Common myeloid progenitor, CD34-positive (primary cell): ENCODE results near the gene KRTAP1-3.
"Not testable (repeated sequence)": the region's sequence is repeated elsewhere in the genome, so short reads cannot be mapped to it uniquely, and the experiment has no call there.

Experiments used
- CTCF ChIA-PET: fragments of 350-600 bp; sonication (Branson Sonifier 250); formaldehyde crosslinking; loops from one replicate; lab custom pipeline; 2021; ENCODE audit warnings: antibody characterized with exemption; lab: Charles Lee
- POLR2A ChIA-PET: fragments of 350-600 bp; sonication (Branson Sonifier 250); formaldehyde crosslinking; loops from one replicate; lab custom pipeline; 2021; ENCODE audit warnings: antibody characterized with exemption; lab: Charles Lee
- DNase-seq, 3 donors: peaks; one replicate each; pipeline versions ENCODE4 v3.0.0 to v3.0.0-alpha.2; 2013
- H3K27ac ChIP-seq, 2 experiments: 1 replicate in 1 of 2; 2 replicates in 1 of 2; pipeline ENCODE4 v1.7.0; 2013; ENCODE audit warnings: inconsistent platforms in 2 of 2, low read length in 2 of 2, mild to moderate bottlenecking in 2 of 2, low read depth in 1 of 2, moderate library complexity in 1 of 2; ENCODE audit not compliant: severe bottlenecking in 2 of 2, insufficient read depth in 1 of 2, poor library complexity in 1 of 2
- H3K27me3 ChIP-seq, 5 experiments: replicated peaks in 2 of 5; 1 replicate in 3 of 5; 2 replicates in 2 of 5; pipeline versions ENCODE4 v1.6.1 to v1.7.0; 2013; ENCODE audit warnings: low read length in 4 of 5, mild to moderate bottlenecking in 2 of 5, moderate library complexity in 2 of 5, inconsistent platforms in 1 of 5; ENCODE audit not compliant: insufficient read depth in 5 of 5, control insufficient read depth in 4 of 5
- H3K36me3 ChIP-seq, 4 experiments: 1 replicate in 2 of 4; 2 replicates in 2 of 4; pipeline versions ENCODE4 v1.6.1 to v1.7.0; 2013; ENCODE audit warnings: low read length in 3 of 4, control low read depth in 1 of 4, mild to moderate bottlenecking in 1 of 4; ENCODE audit not compliant: control insufficient read depth in 4 of 4, insufficient read depth in 4 of 4
- H3K4me1 ChIP-seq, 4 experiments: 1 replicate in 3 of 4; 2 replicates in 1 of 4; pipeline versions ENCODE4 v1.6.1 to v1.7.1; 2013; ENCODE audit warnings: low read length in 3 of 4, mild to moderate bottlenecking in 3 of 4, control low read depth in 1 of 4, inconsistent platforms in 1 of 4, moderate library complexity in 1 of 4; ENCODE audit not compliant: control insufficient read depth in 4 of 4, insufficient read depth in 4 of 4; ENCODE audit errors: control extremely low read depth in 1 of 4
- H3K4me3 ChIP-seq, 7 experiments: 1 replicate in 4 of 7; 2 replicates in 3 of 7; pipeline versions ENCODE4 v1.5.1 to v1.7.0; 2013; ENCODE audit warnings: mild to moderate bottlenecking in 7 of 7, low read length in 6 of 7, moderate library complexity in 6 of 7, inconsistent platforms in 2 of 7, low read depth in 2 of 7, control low read depth in 1 of 7; ENCODE audit not compliant: insufficient read depth in 4 of 7, control insufficient read depth in 1 of 7; ENCODE audit errors: extremely low read depth in 1 of 7
- H3K9me3 ChIP-seq, 5 experiments: 1 replicate in 4 of 5; 2 replicates in 1 of 5; pipeline versions ENCODE4 v1.6.1 to v1.7.1; 2013; ENCODE audit warnings: low read length in 4 of 5, mild to moderate bottlenecking in 2 of 5, inconsistent platforms in 1 of 5, low read depth in 1 of 5, moderate library complexity in 1 of 5; ENCODE audit not compliant: control insufficient read depth in 4 of 5, insufficient read depth in 2 of 5; ENCODE audit errors: control extremely low read depth in 1 of 5
- whole genome bisulfite sequencing: methylation state at CpG from one replicate; pipeline ENCODE4 v1.1.5; 2013; ENCODE audit not compliant: insufficient coverage; 5-methylcytosine and 5-hydroxymethylcytosine counted together

The KRTAP1-3 gene

DNA sequence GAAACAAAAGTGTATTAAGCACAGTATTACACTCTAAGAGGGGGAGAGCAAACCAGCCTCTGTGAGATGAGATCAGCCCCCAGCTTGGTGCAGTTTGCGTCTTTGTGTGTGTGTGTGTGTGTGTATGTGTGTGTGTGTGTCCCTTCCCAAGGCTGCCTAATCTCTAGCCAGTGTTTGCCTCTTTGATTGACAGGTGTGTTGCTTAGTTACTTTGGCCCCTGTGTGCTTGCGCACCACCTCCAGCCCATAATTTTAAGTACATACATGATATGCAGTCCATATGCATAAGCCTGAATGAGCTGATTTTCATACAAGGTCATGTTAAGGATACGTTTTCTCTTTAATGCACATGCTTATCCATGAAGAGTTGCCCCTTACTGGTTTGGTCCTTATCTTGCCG lies 32.9 kb downstream of the KRTAP1-3 start:
- ChIA-PET POLR2A (no interaction called here), CTCF (no interaction called here)
- H3K36me3 ChIP-seq = no peaks in the 10 kb centered on the region
- 100% methylated on average over 3 of the region's 4 CpGs for WGBS
- H3K27ac ChIP-seq = no peak overlapping the region
- H3K4me1 ChIP-seq = no peaks in the 10 kb centered on the region
- peaks cover 0 to 7% (median 5%) of the 10 kb centered on the region in 5 experiments for H3K27me3 ChIP-seq
- no peaks in the 10 kb centered on the region for H3K9me3 ChIP-seq
- DNase-seq = no peak
- H3K4me3 ChIP-seq = no peak overlapping the region

DNA sequence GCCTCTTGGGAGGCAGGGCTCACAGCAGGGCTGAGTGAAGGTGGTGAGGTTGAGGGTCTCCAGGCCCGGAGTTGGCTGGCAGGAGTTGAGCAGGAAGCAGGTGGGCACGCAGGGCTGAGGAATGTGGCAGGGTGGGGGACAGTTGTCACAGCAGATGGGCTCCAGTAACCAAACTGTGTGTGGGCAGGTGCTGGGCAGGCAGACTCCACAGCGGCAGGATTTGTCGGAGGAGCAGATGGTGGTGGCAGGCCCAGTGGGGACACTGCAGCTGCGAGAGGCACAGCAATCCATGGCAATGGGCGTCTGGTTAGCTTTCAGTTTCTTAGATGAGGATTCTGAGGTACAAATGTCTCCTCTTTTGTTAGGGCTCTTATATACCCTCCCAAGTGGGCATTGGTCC lies 35.1 kb downstream of the KRTAP1-3 start, which contains the start of gene KRTAP3-2:
TSS of gene KRTAP3-2 (minus strand) at position 344 of the 400 bp plus-strand sequence. CDS start at position 291, 53 bp downstream.
- H3K27ac ChIP-seq, H3K36me3 ChIP-seq, H3K27me3 ChIP-seq, H3K9me3 ChIP-seq, H3K4me1 ChIP-seq, CTCF ChIA-PET, POLR2A ChIA-PET, H3K4me3 ChIP-seq, DNase-seq: not testable (repeated sequence)
- WGBS = 100% methylated on average over 4 of the region's 6 CpGs

DNA sequence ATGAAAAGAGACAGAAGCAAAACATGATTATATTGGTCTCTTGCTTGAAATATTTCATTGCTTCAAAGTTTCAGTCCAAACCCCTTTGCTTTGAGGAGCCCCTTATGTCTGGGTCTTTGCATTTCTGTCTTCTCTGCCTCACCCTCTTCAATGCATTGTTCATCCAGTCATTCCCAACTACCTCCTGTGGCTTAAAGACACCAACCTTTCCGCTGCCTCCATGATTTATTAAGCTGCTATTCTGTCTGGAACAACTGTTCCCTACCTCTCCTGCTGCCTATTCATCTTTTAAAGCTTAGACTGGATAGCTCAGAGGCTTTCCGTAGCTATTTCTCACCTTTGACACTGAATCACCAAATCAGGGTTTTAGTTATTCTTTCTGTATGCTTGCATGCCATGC lies 37.3 kb downstream of the KRTAP1-3 start:
- H3K27ac ChIP-seq = no peak overlapping the region
- no peaks in the 10 kb centered on the region for H3K36me3 ChIP-seq
- POLR2A ChIA-PET = no interaction called here
- no peak overlapping the region for H3K4me3 ChIP-seq
- DNase-seq = no peak
- WGBS = 100% methylated on average over 2 of the region's 2 CpGs
- no peaks in the 10 kb centered on the region for H3K9me3 ChIP-seq
- H3K27me3 ChIP-seq = peaks cover 0 to 9% (median 5%) of the 10 kb centered on the region in 5 experiments
- H3K4me1 ChIP-seq = no peaks in the 10 kb centered on the region
- CTCF ChIA-PET = no interaction called here

DNA sequence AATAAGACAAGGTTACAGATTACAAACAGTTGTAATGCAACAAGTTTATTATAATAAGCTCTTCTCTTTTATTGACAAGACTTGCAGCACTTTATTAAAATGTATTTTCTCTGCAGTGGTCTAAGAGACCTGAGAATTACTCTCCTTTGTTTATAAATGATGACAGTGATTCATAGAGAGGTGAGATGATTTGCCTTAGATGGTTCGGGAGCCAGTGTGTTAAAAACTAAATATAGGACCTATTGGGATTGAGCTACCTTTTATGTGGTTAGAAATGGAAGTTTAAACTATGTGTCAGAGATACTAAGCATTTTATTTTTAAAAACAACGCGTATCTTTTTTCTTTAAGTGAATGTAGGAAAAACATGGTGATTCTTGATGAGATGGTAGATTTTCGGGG lies 37.8 kb downstream of the KRTAP1-3 start:
- DNase-seq = no peak

DNA sequence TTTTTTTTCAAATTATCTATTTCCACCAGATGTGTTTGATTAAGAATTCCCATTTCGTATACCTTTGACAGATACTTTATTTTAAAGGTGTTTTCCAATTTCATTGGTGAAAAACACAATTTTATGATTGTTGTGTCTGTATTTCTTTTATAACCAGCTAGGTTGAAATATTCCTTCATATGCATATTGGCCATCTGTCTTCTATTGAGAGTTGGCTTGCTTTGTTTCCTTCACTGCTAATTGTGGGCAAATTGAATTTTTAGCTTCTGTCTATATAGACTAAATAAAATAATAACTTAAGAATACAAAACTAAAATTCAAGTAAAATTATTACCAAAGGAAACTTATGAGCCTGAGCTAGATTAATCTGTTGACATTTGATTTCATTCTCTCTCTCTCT lies 39.6 kb downstream of the KRTAP1-3 start:
- WGBS = no CpG with 5 or more reads among the region's 1 CpG
- ChIA-PET CTCF (no interaction called here), POLR2A (no interaction called here)
- H3K9me3 ChIP-seq = peaks cover 0 to 1% (median 0%) of the 10 kb centered on the region in 5 experiments
- no peaks in the 10 kb centered on the region for H3K4me1 ChIP-seq
- no peak for DNase-seq
- H3K36me3 ChIP-seq = no peaks in the 10 kb centered on the region
- peaks cover 0 to 9% (median 5%) of the 10 kb centered on the region in 5 experiments for H3K27me3 ChIP-seq
- no peak overlapping the region for H3K27ac ChIP-seq
- no peak overlapping the region for H3K4me3 ChIP-seq

More for the DNA sequence above, 37.8 kb downstream of the KRTAP1-3 start:
- Histone ChIP-seq H3K4me3 (no peak overlapping the region), H3K36me3 (no peaks in the 10 kb centered on the region), H3K27ac (no peak overlapping the region), H3K9me3 (no peaks in the 10 kb centered on the region), H3K4me1 (no peaks in the 10 kb centered on the region), H3K27me3 (peaks cover 0 to 9% (median 5%) of the 10 kb centered on the region in 5 experiments)
- CTCF ChIA-PET = interaction anchor here (0.7 kb wide), 1 partner anchor 498 kb away, joined by 3 read pairs; no protein-coding TSS in a partner anchor
- POLR2A ChIA-PET = no interaction called here
- 86% methylated on average over 1 of the region's 4 CpGs for whole genome bisulfite sequencing

DNA sequence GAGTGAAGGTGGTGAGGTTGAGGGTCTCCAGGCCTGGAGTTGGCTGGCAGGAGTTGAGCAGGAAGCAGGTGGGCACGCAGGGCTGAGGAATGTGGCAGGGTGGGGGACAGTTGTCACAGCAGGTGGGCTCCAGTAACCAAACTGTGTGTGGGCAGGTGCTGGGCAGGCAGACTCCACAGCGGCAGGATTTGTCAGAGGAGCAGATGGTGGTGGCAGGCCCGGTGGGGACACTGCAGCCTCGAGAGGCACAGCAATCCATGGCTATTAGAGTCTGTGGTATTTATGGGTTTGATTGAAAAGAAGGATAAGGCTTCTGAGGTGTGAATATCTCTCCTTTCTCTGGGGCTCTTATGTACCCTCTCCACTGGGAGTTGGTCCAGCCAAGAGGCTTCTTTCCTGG lies 40.8 kb downstream of the KRTAP1-3 start, which contains the start of gene KRTAP3-3:
TSS of gene KRTAP3-3 (minus strand) at position 326 of the 400 bp plus-strand sequence. CDS start at position 259, 67 bp downstream.
- ChIA-PET CTCF (no interaction called here), POLR2A (no interaction called here)
- DNase-seq = no peak
- Histone ChIP-seq H3K27ac (no peak within 1 kb of the TSS), H3K4me3 (no peak within 1 kb of the TSS), H3K27me3 (peaks cover 0 to 9% (median 5%) of the 10 kb centered on the region in 5 experiments), H3K4me1 (no peaks in the 10 kb centered on the region), H3K9me3 (peaks cover 0 to 1% (median 0%) of the 10 kb centered on the region in 5 experiments), H3K36me3 (no peaks in the 10 kb centered on the region)
- WGBS = 87% methylated on average over 3 of the region's 4 CpGs

DNA sequence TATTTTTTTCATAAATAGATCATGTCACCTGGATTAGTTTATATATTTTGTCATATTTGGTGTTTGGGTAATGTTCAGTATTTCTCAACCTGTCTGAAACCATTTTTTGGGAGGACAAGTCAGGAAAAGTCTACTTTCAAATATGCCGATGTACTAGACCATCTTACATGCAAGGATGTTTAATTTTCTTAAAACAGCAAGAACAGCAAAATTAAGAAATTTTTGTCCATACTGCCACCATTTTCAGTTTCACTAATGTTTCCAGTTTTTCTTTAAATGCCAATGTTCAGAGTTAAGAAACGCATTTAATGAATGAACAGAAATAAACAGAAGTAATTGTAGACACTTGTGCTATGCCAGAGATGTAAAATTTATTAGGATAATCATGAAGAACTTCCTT lies 41.6 kb downstream of the KRTAP1-3 start:
- CTCF ChIA-PET = no interaction called here
- Histone ChIP-seq H3K4me3 (no peak overlapping the region), H3K9me3 (peaks cover 0 to 1% (median 0%) of the 10 kb centered on the region in 5 experiments), H3K36me3 (no peaks in the 10 kb centered on the region), H3K4me1 (no peaks in the 10 kb centered on the region), H3K27ac (no peak overlapping the region), H3K27me3 (peaks cover 0 to 9% (median 5%) of the 10 kb centered on the region in 5 experiments)
- DNase-seq = no peak
- no CpG with 5 or more reads among the region's 2 CpGs for WGBS
- POLR2A ChIA-PET = no interaction called here
